H1 (cell line): ENCODE results near the gene FLNC. TPM values are rescaled to one million over a fixed set of nuclear protein-coding genes. Genes with fewer than 3 reads are reported as not detected.

Experiments
- CBX5 ChIP-seq: fragments of 300-800, 300-1000 bp; sonication (generic); IDR thresholded peaks from 2 replicates; pipeline ENCODE4 v1.7.1; 2016; ENCODE audit warnings: antibody characterized with exemption, low read length, low read depth
- CBX8 ChIP-seq: fragments of 300-800, 300-1000 bp; sonication (generic); IDR thresholded peaks from 2 replicates; pipeline ENCODE4 v1.7.1; 2016; ENCODE audit warnings: low read depth, low read length, borderline replicate concordance
- CEBPB ChIP-seq: IDR thresholded peaks from 2 replicates; pipeline ENCODE4 v1.6.1; 2012; ENCODE audit warnings: low read depth, low read length
- CTBP2 ChIP-seq: IDR thresholded peaks from 2 replicates; pipeline ENCODE4 v1.7.0; 2011; ENCODE audit warnings: borderline replicate concordance, mild to moderate bottlenecking, moderate library complexity, mixed read lengths, low read length; ENCODE audit not compliant: insufficient read depth, insufficient read length
- SIX5 ChIP-seq: IDR thresholded peaks from 2 replicates; pipeline ENCODE4 v1.6.1; 2011; ENCODE audit warnings: mild to moderate bottlenecking, low read depth, low read length
- polyA plus RNA-seq, 7 experiments: library from polyadenylated mRNA; depleted of rRNA in 3 of 7; stranded (reverse) in 5 of 7; unstranded in 2 of 7; fragments of >200 nt in 5 of 7; fragments of 200-250 nt in 2 of 7; gene quantifications; 1 replicate in 5 of 7; 2 replicates in 1 of 7; 4 replicates in 1 of 7; pipeline versions ENCODE4 v1.2.1 to v1.2.3, GENCODE V29; 2011 to 2013; ENCODE audit warnings: missing spikeins in 2 of 7, mixed read lengths in 2 of 7
- total RNA-seq: library from RNA; stranded (reverse); fragmentation: NEBNext Ultra II Directional; extraction: Animal tissue kit (Norgen Biotek cat#: 25700); gene quantifications from 2 replicates; pipeline ENCODE4 v1.2.1, GENCODE V29; 2021
- TF ChIP-seq, protein P1 (sequence below): fragments of 300-600 bp; sonication (generic); IDR thresholded peaks from 2 replicates; pipeline ENCODE4 v1.7.1; 2012; ENCODE audit warnings: low read length, moderate library complexity, mild to moderate bottlenecking, inconsistent platforms; ENCODE audit not compliant: insufficient replicate concordance

Gene FLNC
- total and polyA plus RNA-seq, 2 of the 8 experiments (the other 6 are each of a cell fraction or from before 2014, with no cell fraction given) = 1.9 to 10.7 TPM

GRCh38 chr7:128873234-128873633 lies 43.0 kb downstream of the FLNC start (continued):
- TF ChIP-seq, protein P1, sequence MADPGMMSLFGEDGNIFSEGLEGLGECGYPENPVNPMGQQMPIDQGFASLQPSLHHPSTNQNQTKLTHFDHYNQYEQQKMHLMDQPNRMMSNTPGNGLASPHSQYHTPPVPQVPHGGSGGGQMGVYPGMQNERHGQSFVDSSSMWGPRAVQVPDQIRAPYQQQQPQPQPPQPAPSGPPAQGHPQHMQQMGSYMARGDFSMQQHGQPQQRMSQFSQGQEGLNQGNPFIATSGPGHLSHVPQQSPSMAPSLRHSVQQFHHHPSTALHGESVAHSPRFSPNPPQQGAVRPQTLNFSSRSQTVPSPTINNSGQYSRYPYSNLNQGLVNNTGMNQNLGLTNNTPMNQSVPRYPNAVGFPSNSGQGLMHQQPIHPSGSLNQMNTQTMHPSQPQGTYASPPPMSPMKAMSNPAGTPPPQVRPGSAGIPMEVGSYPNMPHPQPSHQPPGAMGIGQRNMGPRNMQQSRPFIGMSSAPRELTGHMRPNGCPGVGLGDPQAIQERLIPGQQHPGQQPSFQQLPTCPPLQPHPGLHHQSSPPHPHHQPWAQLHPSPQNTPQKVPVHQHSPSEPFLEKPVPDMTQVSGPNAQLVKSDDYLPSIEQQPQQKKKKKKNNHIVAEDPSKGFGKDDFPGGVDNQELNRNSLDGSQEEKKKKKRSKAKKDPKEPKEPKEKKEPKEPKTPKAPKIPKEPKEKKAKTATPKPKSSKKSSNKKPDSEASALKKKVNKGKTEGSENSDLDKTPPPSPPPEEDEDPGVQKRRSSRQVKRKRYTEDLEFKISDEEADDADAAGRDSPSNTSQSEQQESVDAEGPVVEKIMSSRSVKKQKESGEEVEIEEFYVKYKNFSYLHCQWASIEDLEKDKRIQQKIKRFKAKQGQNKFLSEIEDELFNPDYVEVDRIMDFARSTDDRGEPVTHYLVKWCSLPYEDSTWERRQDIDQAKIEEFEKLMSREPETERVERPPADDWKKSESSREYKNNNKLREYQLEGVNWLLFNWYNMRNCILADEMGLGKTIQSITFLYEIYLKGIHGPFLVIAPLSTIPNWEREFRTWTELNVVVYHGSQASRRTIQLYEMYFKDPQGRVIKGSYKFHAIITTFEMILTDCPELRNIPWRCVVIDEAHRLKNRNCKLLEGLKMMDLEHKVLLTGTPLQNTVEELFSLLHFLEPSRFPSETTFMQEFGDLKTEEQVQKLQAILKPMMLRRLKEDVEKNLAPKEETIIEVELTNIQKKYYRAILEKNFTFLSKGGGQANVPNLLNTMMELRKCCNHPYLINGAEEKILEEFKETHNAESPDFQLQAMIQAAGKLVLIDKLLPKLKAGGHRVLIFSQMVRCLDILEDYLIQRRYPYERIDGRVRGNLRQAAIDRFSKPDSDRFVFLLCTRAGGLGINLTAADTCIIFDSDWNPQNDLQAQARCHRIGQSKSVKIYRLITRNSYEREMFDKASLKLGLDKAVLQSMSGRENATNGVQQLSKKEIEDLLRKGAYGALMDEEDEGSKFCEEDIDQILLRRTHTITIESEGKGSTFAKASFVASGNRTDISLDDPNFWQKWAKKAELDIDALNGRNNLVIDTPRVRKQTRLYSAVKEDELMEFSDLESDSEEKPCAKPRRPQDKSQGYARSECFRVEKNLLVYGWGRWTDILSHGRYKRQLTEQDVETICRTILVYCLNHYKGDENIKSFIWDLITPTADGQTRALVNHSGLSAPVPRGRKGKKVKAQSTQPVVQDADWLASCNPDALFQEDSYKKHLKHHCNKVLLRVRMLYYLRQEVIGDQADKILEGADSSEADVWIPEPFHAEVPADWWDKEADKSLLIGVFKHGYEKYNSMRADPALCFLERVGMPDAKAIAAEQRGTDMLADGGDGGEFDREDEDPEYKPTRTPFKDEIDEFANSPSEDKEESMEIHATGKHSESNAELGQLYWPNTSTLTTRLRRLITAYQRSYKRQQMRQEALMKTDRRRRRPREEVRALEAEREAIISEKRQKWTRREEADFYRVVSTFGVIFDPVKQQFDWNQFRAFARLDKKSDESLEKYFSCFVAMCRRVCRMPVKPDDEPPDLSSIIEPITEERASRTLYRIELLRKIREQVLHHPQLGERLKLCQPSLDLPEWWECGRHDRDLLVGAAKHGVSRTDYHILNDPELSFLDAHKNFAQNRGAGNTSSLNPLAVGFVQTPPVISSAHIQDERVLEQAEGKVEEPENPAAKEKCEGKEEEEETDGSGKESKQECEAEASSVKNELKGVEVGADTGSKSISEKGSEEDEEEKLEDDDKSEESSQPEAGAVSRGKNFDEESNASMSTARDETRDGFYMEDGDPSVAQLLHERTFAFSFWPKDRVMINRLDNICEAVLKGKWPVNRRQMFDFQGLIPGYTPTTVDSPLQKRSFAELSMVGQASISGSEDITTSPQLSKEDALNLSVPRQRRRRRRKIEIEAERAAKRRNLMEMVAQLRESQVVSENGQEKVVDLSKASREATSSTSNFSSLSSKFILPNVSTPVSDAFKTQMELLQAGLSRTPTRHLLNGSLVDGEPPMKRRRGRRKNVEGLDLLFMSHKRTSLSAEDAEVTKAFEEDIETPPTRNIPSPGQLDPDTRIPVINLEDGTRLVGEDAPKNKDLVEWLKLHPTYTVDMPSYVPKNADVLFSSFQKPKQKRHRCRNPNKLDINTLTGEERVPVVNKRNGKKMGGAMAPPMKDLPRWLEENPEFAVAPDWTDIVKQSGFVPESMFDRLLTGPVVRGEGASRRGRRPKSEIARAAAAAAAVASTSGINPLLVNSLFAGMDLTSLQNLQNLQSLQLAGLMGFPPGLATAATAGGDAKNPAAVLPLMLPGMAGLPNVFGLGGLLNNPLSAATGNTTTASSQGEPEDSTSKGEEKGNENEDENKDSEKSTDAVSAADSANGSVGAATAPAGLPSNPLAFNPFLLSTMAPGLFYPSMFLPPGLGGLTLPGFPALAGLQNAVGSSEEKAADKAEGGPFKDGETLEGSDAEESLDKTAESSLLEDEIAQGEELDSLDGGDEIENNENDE = no peak
- TF ChIP-seq CBX8 (no peak), CBX5 (no peak), CEBPB (no peak), SIX5 (no peak), CTBP2 (no peak)
